ENCODE data around the gene CASD1.

CASD1 gene

GRCh38 chr7:94509264-94509886 lies at the start of gene CASD1:
CASD1 (plus strand) TSS chr7:94509809; CDS start chr7:94510085, 276 bp downstream.
- peak in 54 of 58 donors; percentile 26 to 82 (median 64) for DNase-seq

GRCh38 chr7:94466516-94466915 lies 43.1 kb upstream of the CASD1 start:
- DNase-seq: no peak

GRCh38 chr7:94471604-94472003 lies 38.0 kb upstream of the CASD1 start:
- no peak for DNase-seq

GRCh38 chr7:94472608-94473007 lies 37.0 kb upstream of the CASD1 start:
- DNase-seq: no peak

- no peak for DNase-seq
Measured at GRCh38 chr7:94476251-94476840, 33.3 kb upstream of the CASD1 start.

GRCh38 chr7:94477878-94478277 lies 31.7 kb upstream of the CASD1 start:
- DNase-seq: no peak

GRCh38 chr7:94478648-94479214 lies 30.9 kb upstream of the CASD1 start:
- DNase-seq: no peak

- no peak for DNase-seq
Measured at GRCh38 chr7:94481279-94481678, 28.3 kb upstream of the CASD1 start.

- DNase-seq: no peak
Measured at GRCh38 chr7:94482796-94483195, 26.8 kb upstream of the CASD1 start.

GRCh38 chr7:94483843-94484242 lies 25.8 kb upstream of the CASD1 start:
- no peak for DNase-seq

- no peak for DNase-seq
Measured at GRCh38 chr7:94486216-94486615, 23.4 kb upstream of the CASD1 start.

GRCh38 chr7:94491410-94491809 lies 18.2 kb upstream of the CASD1 start:
- DNase-seq: no peak

- no peak for DNase-seq
Measured at GRCh38 chr7:94492601-94493000, 17.0 kb upstream of the CASD1 start.

- DNase-seq: no peak
Measured at GRCh38 chr7:94497874-94498670, 11.5 kb upstream of the CASD1 start.

GRCh38 chr7:94498918-94499317 lies 10.7 kb upstream of the CASD1 start:
- no peak for DNase-seq

GRCh38 chr7:94507462-94507861 lies 2.1 kb upstream of the CASD1 start:
- DNase-seq: no peak

- DNase-seq: no peak
Measured at GRCh38 chr7:94507962-94508361, 1.6 kb upstream of the CASD1 start.

- peak in 55 of 58 donors; percentile 20 to 82 (median 65) for DNase-seq
Measured at GRCh38 chr7:94509887-94510581, 425 bp downstream of the CASD1 start.

GRCh38 chr7:94510582-94511496 lies 1.2 kb downstream of the CASD1 start:
- peak in 52 of 58 donors; percentile 3 to 69 (median 38) for DNase-seq

- no peak for DNase-seq
Measured at GRCh38 chr7:94511718-94512117, 2.1 kb downstream of the CASD1 start.

All from anterior cingulate cortex (tissue), 58 donors.